ENCODE results near the gene DAP.

DNA sequence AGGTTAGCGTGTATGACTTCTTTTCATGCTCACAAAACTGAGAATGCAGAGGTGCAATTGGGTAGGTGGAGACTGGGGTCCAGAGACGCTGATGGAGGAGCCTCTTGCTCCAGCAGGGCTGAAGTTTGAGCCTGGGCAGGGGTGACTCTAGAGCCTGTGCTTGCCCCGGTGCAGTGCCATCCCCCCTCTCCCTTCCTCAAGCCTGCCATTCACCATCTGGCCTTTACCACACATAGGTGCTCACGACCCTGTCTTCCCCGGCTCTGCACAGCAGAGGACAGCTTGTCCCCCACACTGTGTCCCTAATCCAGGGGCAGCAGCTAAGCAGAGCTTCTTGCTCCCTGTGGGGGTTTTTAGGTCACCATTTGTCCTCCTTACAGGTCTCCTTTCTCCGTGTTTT, 86.5 kb downstream of the DAP start:
- TF ChIP-seq CTCF (conservative IDR thresholded peaks at IDR 0.05; ENCODE audit: low read depth, low read length) (no peak), EZH2phosphoT487 (IDR thresholded peaks at IDR 0.05; ENCODE audit: borderline replicate concordance, low read length) (no peak)

Data from PC-3 (cell line).